Activated effector memory CD4-positive, alpha-beta T cell treated with anti-CD3 and anti-CD28 coated beads, Interleukin-2, amount 50 U/mL, for 16 hours (primary cell): ENCODE measurements around the gene CHCT1.

Source experiments
- DNase-seq: peaks from one replicate; pipeline ENCODE4 v3.0.0-alpha.2; 2020

The CHCT1 gene

DNA sequence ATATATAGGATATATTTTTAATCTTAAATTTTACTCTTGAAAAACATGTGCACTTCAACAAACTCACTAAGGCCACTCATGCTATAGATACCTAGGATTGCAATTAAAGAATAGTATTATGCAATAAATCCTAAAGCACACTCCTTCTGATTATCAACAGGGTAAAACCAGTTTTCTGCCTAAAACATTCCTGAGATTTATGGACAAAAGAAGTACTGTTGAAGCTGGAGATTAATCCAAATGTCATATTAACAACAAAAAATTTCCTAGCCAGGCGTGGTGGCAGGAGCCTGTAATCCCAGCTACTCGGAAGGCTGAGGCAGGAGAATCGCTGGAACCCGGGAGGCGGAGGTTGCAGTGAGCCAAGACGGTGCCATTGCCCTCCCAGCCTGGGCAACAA is 21.4 kb downstream of the CHCT1 start:
- DNase-seq = no peak

DNA sequence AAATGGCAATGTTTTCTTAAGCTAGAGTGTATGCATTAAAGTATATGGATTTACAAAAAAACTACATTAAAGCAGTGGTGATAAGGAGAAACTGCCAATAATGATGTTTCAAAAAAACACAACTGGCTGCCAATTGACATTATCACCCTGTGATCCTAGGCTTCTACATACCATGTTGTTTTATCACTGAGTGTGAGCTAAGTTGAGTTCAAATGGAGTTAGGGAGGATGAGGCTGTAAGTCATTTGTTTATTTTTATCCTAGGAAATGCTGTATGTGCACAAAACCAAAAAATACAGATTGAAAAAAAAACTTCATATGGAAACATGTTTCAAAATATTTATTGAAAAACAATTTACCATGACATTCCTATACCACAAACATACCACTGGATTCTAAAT is 22.9 kb downstream of the CHCT1 start:
- DNase-seq = no peak

DNA sequence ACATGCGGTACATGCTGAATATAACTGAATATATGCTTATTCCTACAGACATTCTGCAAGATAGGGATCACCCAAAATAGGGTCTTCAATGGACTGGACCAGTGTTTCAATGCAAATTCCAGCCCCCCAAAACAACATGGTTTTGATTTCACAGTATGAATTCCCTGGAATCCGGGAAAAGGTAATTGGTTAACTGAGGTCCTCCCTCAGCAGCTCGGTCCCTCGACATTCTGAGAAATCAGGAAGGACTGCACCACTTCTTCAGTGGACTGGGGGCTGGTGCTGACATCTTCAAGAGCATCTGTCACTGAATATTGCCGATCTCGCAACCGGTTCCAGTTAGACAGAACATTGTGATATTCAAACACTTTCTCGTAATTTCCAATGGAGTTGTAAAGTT is 25.1 kb downstream of the CHCT1 start:
- no peak for DNase-seq

DNA sequence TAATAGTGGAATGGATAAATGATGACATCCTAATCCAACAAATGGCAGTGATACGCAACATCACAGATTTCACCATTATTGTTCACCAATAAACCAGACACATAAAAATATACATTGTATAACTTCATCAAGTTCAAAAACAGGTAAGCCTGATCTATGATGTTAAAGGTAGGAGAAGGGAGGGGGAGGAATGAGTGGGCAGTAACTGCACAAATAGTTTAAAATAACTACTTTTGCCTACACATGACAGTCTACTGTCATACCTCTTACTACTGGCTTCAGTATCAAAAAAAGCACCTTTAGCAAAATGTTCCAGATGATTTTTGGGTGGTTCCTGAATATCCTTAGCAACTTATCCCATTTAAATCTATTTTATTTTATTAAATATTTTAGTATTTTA is 28.8 kb downstream of the CHCT1 start:
- no peak for DNase-seq

DNA sequence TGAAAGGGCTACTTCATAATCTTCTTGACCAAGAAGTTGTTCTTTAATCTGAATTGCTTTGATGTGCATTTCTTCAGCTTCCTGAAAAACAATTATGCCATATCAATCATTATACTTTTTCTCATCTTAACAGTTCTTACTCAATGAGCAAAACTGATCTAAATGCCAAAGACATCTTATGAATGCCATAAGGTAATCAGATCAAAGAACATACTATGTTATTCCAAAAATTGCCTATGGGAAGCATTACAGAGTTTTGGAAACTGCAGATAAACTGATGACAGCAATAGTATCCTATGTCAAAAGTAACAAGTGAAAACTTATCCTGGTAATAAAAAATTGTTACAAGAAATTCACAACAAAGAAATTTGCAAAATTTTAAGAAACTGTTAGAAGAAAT is 29.7 kb downstream of the CHCT1 start:
- DNase-seq = no peak

DNA sequence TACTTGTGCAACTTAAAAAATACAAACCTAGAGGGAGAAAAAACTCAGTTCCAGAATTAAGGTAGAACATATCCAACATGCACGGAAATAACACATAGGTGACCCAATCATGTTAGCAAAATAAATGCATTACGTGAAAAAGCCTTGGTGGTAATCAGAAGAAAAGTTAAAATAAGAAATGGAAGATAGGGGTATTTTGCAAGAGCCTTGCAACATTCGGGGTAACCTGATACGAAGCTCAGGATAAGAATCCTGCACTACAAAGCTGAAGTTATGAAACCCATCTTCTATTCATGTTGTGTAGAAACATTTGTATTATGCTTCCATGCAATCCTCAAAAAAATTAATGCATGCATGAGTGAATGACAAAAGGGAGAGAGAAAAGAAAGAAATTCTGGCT is 33.1 kb downstream of the CHCT1 start:
- DNase-seq = no peak

DNA sequence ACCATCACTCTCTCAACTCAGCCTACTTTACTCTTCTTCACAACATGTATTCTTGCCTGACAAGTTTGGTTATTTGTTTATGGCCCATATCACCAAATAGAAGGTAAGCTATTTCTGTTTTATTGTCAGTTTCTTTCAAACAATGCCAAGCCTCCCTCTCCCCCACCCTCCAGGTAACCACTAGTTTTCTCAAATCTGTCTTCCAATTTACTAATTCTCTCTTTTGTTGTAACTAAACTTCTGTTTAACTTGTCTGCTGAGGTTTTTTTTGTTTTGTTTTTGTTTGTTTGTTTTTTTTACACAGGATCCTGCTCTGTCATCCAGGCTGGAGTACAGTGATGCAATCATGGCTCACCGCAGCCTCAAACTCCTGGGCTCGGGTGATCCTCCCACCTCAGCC is 34.9 kb downstream of the CHCT1 start:
- no peak for DNase-seq

DNA sequence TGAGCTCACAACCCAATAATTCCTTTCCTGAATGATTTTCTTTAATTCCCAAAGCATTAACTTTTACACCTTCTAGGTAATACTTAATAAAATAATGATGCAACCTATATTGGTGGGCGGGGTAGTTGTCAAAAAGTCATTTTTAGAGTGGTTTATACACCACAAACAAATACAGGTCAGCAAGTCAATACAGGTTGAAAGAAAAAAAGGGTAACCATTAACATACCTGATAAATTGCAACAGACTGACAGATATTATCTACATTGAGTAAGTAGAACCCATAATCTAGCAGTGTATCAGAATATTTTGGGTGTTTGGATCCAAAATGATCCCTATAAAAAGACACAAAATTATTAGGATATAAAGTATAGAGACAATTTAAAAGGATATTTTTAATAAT is 39.3 kb downstream of the CHCT1 start:
- no peak for DNase-seq

DNA sequence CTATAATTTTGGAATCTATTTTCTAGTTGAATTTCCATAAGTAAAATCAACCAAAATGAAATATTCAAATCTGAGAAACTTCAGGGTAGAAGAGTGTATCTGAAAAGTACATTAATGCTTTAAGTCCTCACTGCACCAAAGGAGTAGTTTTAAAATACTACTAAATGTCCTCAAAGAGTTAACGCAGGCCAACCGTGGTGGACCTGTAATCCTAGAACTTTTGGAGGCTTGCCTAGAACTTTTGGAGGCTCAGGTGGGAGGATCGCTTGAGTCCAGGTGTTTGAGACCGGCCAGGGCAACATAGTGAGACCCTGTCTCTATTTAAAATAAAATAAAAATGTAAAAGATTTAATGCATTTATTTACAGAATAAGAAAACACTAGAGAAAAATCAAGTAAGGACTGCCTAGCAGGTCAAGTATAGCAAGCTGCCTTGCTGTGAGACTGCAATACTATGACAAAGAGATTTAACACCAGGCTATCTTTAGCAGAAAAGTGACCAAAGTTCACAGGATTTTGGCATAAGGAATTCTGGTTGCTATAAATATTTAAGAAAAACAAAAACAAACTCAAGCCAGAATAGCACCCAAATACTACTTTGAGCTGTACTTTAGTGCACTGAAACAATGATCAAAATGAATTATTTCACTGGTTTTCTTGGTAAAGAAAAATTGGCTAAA is 41.0 kb downstream of the CHCT1 start:
- no peak for DNase-seq

DNA sequence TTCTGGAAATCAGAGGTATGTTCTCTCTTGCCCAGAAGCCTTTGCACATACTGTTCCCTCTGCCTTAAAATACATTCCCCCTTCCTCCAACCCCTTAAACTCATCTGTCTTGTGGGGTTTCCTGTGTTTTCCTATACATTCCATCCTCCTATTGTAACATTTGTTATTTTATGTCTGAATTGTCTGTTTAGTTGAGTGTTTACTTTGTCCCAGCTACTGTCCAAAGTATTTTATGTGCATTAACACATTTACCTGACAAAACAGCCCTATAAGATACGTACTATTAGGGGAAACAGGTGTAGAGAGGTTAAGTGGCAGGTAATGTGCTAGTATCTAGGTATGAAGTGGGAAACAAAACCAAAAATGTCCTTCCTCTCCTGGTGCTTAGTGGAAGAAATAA is 42.1 kb downstream of the CHCT1 start:
- DNase-seq = no peak

DNA sequence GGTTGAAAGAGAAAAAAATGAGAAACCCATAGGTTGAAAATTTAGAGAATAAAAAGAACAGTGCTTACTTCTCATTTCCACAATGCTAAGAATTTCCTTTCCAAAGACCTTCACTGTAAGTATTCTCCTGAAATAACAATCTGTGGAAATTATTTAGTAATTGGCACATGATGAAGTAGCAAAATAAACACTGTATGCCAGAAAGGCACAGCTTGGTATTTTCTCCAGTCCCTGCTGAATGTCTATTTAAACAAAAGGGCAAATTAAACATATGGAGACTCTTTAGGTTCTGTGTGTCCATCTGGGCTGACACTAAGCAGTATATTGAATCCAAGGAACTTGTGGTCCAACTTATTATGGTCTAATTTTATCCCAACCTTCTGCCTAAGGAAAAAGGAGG is 46.1 kb downstream of the CHCT1 start:
- DNase-seq = no peak

DNA sequence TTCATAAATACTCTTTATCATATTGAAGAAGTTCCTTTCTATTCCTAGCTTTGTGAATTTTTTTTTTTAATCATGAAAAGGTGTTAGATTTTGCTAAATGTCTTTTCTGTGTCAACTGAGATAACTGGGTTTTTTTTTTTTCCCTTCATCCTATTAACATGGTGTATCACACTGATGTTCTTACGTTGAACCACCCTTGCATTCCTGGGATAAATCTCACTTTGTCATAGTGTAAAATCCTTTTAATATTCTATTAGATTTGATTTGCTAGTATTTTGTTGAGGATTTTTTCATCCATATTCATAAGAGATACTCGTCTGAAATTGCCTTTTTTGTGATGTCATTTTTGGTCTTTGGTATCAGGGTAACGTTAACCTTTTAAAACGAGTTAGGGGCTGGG is 49.2 kb downstream of the CHCT1 start:
- no peak for DNase-seq

DNA sequence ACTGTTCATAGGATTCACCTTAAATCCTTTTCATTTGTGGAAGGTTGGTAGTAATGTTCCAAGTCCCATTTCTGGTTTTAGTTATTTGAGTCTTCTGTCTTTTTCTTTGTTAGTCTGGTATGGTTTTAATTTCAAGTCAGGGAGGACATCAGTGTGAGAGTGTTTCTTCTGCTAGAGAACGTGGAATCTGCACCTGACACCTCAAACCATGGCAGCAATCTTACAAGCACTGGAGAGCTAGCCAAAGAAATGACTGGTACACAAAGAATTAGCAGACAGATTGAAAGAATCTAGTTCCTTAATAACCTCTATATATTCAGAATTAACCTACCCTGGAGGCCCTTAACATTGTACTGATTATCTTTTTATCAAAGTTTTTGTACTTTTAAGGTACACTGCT is 50.2 kb downstream of the CHCT1 start:
- no peak for DNase-seq

DNA sequence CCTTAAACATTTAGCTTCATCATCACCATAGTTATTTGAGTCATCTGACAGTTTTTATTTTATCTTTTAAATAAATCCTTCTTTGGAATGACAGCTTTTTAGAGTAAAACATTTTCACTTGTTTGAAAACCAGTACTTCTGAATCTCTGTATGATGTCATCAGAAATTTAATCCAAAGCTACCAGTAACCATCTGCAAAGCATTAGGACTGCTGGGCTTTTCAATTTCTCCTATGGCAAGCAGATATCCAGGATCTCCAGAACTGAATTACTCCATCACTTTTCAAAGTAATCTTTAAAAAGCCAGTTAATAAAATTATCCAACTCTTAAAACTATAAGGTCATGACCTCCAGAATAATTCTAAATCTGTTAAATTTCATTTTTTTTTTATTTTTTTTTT is 51.5 kb downstream of the CHCT1 start:
- no peak for DNase-seq
